SK-N-MC (cell line): Measurements from ENCODE around the gene RNASEH2B.

Experiments used
- DNase-seq: peaks from one replicate; pipeline ENCODE4 v3.0.0-alpha.2; 2011; ENCODE audit warnings: low read depth, low spot score
- H3K27ac ChIP-seq: fragments of 200-600 bp; sonication (generic); 2 replicates; pipeline ENCODE4 v1.5.1; 2016; ENCODE audit warnings: mixed run types
- H3K36me3 ChIP-seq: fragments of 200-600 bp; sonication (generic); 2 replicates; pipeline ENCODE4 v1.6.1; 2017; ENCODE audit warnings: antibody characterized with exemption, low read length, mixed read lengths; ENCODE audit not compliant: insufficient read depth
- H3K4me3 ChIP-seq: fragments of 200-600 bp; sonication (generic); 2 replicates; pipeline ENCODE4 v1.5.1; 2016
- H3K9ac ChIP-seq: fragments of 200-600 bp; sonication (generic); 2 replicates; pipeline ENCODE4 v1.8.0; 2017; ENCODE audit warnings: mixed run types, mixed read lengths; ENCODE audit not compliant: insufficient read length
- H3K9me3 ChIP-seq: fragments of 200-600 bp; sonication (generic); 2 replicates; pipeline ENCODE4 v1.6.1; 2017; ENCODE audit warnings: low read depth, mild to moderate bottlenecking, antibody characterized with exemption, low read length, moderate library complexity, mixed read lengths
- EZH2 ChIP-seq: fragments of 200-600 bp; sonication (generic); IDR thresholded peaks from one replicate; pipeline ENCODE4 v1.6.1; 2017; ENCODE audit warnings: antibody characterized with exemption
- FOXP2 ChIP-seq: optimal IDR thresholded peaks from 2 replicates; pipeline ENCODE3; 2011; ENCODE audit warnings: mild to moderate bottlenecking, moderate library complexity; ENCODE audit not compliant: insufficient read depth; ENCODE audit errors: extremely low read length, control extremely low read depth
- POLR2AphosphoS5 ChIP-seq: IDR thresholded peaks from 2 replicates; pipeline ENCODE4 v1.6.1; 2012; ENCODE audit warnings: mild to moderate bottlenecking, low read depth, low read length, borderline replicate concordance

The RNASEH2B gene

DNA sequence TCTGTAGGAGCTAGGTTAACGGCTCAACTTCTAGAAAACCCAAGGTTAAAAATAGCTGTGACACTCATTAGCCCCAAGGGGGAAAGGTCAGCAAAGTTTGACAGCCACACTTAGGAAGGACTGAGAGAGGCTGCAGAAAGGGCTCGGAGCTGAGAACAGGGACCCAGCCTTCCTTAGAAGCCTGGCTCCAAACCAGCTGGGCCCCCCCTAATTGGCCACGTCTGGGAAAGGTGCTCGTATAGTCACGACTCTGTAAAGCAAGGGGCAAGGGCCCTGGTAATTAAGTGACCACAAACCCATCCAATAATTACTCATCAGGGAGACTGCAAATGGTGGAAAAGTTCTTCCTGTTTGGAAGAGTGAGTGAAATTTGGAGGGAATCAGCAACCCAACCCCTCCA lies 90.5 kb downstream of the RNASEH2B start:
- Histone ChIP-seq H3K9me3 (no peaks in the 10 kb centered on the region), H3K27ac (no peak overlapping the region), H3K4me3 (no peak overlapping the region), H3K9ac (no peak overlapping the region), H3K36me3 (no peaks in the 10 kb centered on the region)
- no peak for DNase-seq
- TF ChIP-seq FOXP2 (no peak), POLR2AphosphoS5 (no peak), EZH2 (no peak)

GRCh38 chr13:51000571-51001260 lies 91.1 kb downstream of the RNASEH2B start:
- TF ChIP-seq POLR2AphosphoS5 (no peak), EZH2 (no peak), FOXP2 (no peak)
- Histone ChIP-seq H3K36me3 (no peaks in the 10 kb centered on the region), H3K4me3 (no peak overlapping the region), H3K27ac (no peak overlapping the region), H3K9ac (no peak overlapping the region), H3K9me3 (no peaks in the 10 kb centered on the region)
- no peak for DNase-seq

GRCh38 chr13:51001335-51001734 lies 91.7 kb downstream of the RNASEH2B start:
- no peak overlapping the region for H3K9ac ChIP-seq
- H3K4me3 ChIP-seq, result no peak overlapping the region
- no peaks in the 10 kb centered on the region for H3K36me3 ChIP-seq
- H3K27ac ChIP-seq, result no peak overlapping the region
- H3K9me3 ChIP-seq, result no peaks in the 10 kb centered on the region
- TF ChIP-seq POLR2AphosphoS5 (no peak), EZH2 (no peak), FOXP2 (no peak)
- DNase-seq, result no peak

GRCh38 chr13:51002736-51003135 lies 93.1 kb downstream of the RNASEH2B start:
- DNase-seq, result no peak
- H3K9ac ChIP-seq, result no peak overlapping the region
- TF ChIP-seq FOXP2 (no peak), POLR2AphosphoS5 (no peak)
- H3K36me3 ChIP-seq, result no peaks in the 10 kb centered on the region
- no peaks in the 10 kb centered on the region for H3K9me3 ChIP-seq
- H3K27ac ChIP-seq, result no peak overlapping the region
- H3K4me3 ChIP-seq, result no peak overlapping the region

- Histone ChIP-seq H3K36me3 (no peaks in the 10 kb centered on the region), H3K9ac (no peak overlapping the region), H3K4me3 (no peak overlapping the region), H3K27ac (no peak overlapping the region), H3K9me3 (no peaks in the 10 kb centered on the region)
- TF ChIP-seq POLR2AphosphoS5 (no peak), FOXP2 (no peak)
- no peak for DNase-seq
Measured at GRCh38 chr13:51003642-51004041, 94.1 kb downstream of the RNASEH2B start.

DNA sequence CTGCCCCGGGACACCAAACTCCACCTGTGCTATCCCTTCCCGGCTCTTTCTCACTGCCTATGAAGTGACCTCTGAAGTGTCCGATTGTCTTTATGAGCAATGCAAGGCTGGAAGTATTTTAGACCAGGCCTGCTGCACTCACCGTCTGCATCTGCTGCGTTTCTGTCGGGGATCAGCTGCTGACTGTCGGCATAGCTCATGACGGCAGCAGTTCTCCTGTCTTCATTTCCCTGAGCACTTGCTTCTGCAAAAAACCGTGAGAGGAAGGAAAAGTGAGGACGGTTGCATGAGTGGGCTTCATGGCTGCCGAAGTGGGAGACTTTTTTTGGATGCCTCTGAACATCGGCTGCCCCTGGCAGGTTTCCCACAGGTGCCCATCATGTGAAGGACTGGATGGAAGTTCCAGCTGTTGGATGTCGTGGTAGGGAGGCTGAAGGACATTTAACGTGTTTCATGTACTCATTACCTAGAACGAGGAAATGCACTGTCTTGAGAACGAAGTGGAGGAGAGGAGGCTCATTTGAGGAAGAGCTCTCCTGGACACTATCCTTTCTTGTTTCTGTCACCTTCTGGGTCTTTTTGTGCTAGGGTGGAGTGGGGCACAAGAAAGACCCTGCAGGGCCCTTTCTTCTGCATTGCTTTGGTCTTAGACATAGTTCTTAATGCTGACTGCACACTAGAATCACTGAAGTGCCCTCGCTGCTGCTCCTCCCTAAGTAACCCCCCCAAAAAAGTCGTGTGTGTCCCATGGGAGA lies 94.7 kb downstream of the RNASEH2B start:
- H3K4me3 ChIP-seq, result peak overlapping the region; percentile 60
- no peak overlapping the region for H3K27ac ChIP-seq
- H3K9me3 ChIP-seq, result no peaks in the 10 kb centered on the region
- H3K36me3 ChIP-seq, result no peaks in the 10 kb centered on the region
- H3K9ac ChIP-seq, result no peak overlapping the region
- DNase-seq, result no peak
- TF ChIP-seq FOXP2 (no peak), EZH2 (no peak), POLR2AphosphoS5 (no peak)

DNA sequence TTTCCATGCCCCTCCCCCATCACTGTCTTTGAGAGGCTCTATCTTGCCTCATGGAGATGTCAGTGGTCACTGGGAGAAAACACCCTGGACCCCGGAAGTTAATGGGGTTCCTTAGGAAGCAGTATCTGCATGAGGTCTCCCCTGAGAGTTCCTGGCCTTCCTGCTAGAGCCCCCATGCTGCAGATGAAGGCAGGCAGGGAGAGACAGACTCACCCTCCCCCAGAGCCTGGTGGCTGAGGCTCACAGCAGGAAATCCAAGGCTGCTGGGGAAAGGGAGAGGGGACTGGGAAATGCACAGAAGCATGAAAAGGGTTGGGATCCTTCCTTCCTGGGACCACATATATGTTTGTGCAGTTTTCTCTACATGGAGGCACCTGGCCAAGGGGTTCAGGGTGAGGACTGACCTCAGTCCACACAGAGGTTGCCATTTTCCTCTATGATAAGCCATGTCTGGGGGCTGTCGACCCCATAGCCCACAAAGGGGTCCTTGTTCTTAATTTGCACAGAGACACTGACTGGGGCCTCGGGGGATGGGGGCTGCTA lies 95.4 kb downstream of the RNASEH2B start:
- H3K4me3 ChIP-seq, result peak overlapping the region; percentile 60
- no peak overlapping the region for H3K27ac ChIP-seq

GRCh38 chr13:51005566-51005965 lies 96.0 kb downstream of the RNASEH2B start:
- no peak overlapping the region for H3K9ac ChIP-seq
- no peak overlapping the region; the same call in 1 of the 2 replicates for H3K4me3 ChIP-seq
- no peak overlapping the region for H3K27ac ChIP-seq
- no peak for DNase-seq
- H3K36me3 ChIP-seq, result no peaks in the 10 kb centered on the region
- TF ChIP-seq EZH2, result no peak
- no peak for TF ChIP-seq FOXP2
- no peak for TF ChIP-seq POLR2AphosphoS5
- no peaks in the 10 kb centered on the region for H3K9me3 ChIP-seq

More for the DNA sequence above, 95.4 kb downstream of the RNASEH2B start:
- TF ChIP-seq EZH2 (no peak), POLR2AphosphoS5 (no peak)
- no peaks in the 10 kb centered on the region for H3K9me3 ChIP-seq
- no peak overlapping the region for H3K9ac ChIP-seq
- no peaks in the 10 kb centered on the region for H3K36me3 ChIP-seq
- DNase-seq, result no peak
